ENCODE data around the gene PTEN. TPM values are rescaled to one million over a fixed set of nuclear protein-coding genes. Genes with fewer than 3 reads are reported as not detected.

Gene PTEN
- total and polyA plus RNA-seq, 2 experiments from 2014 or later: 20.8 to 64.0 TPM

DNA sequence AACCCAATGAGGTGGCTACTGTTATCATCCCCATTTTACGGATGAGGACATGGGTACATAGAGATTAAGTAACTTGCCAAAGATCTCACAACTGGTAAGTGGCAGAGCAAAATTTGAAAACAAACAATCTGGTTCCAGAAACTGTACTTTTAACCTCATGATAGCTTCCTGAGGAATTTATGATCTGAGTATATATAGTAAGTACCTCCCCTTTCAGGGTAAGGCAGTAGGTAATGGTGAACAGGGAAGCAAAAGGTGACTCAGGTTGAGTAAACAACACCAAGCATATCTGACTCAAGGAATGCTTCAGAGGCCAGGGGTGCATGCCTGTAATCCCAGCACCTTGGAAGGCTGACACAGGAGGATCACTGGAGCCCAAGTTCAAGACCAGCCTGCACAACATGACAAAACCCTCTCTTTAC is 21.2 kb upstream of the PTEN start (continued):
- no peak for TF ChIP-seq CTCF (conservative IDR thresholded peaks at IDR 0.05; ENCODE audit: low read depth in 2 of 2)
- no peak for TF ChIP-seq NANOG (IDR thresholded peaks at IDR 0.05; ENCODE audit: borderline replicate concordance)
- TF ChIP-seq POLR2AphosphoS5 (IDR thresholded peaks at IDR 0.05; ENCODE audit: low read depth): no peak
- TF ChIP-seq CREB1 (CRISPR knock-in tag; IDR thresholded peaks at IDR 0.05; ENCODE audit: low read depth): no peak
- no peak for TF ChIP-seq STAT1 (IDR thresholded peaks at IDR 0.05; ENCODE audit: unreplicated experiment)
- TF ChIP-seq JUNB (IDR thresholded peaks at IDR 0.05; ENCODE audit: unreplicated experiment): no peak
- TF ChIP-seq, protein P1, sequence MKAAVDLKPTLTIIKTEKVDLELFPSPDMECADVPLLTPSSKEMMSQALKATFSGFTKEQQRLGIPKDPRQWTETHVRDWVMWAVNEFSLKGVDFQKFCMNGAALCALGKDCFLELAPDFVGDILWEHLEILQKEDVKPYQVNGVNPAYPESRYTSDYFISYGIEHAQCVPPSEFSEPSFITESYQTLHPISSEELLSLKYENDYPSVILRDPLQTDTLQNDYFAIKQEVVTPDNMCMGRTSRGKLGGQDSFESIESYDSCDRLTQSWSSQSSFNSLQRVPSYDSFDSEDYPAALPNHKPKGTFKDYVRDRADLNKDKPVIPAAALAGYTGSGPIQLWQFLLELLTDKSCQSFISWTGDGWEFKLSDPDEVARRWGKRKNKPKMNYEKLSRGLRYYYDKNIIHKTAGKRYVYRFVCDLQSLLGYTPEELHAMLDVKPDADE (IDR thresholded peaks at IDR 0.05): no peak
- no peak for TF ChIP-seq ZNF114 (CRISPR knock-in tag; IDR thresholded peaks at IDR 0.05)
- TF ChIP-seq REST (IDR thresholded peaks at IDR 0.05; ENCODE audit: unreplicated experiment): no peak

DNA sequence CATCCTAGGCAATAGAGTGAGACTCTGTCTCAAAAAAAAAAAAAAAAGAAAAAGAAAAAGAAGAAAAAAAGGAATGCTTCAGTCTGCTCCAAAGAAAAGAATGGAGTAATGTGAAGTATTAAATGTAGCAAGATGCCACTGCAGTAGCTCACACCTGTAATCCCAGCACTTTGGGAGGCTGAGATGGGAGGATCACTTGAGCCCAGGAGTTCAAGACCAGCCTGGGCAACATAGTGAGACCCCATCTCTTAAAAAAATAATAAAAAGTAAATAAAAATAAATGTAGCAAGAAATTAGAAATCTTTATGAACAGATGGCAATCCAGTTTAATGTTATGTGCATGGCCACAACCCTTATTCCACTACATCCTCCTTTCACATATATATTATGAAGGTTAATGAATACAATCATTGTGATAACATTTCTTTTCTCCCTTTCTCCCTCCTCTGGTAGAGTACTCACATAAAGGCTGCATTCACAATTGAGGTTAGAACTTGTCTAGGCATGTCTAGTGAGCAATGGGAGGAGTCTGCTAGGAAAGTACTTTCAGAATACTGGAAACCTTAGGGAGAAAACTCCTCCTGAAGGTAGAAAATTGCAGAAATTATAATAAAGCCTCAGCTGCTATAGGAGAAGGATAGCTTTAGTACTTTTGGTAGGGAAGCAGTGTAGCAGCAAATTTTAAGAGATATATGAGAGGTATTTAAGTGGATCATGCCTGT is 20.5 kb upstream of the PTEN start:
- Mint-ChIP-seq H3K36me3 (ENCODE audit: low read depth) (no peaks in the 10 kb centered on the region), H3K4me3 (no peak overlapping the region), H3K27me3 (ENCODE audit: insufficient read depth, low read depth, poor library complexity) (no peaks in the 10 kb centered on the region), H3K9me3 (no peaks in the 10 kb centered on the region), H3K4me1 (no peaks in the 10 kb centered on the region), H3K27ac (peak overlapping the region; percentile 23; the same call in 1 of the 2 replicates)
- peak; percentile 15 for DNase-seq (ENCODE audit: low spot score)
- Histone ChIP-seq H3F3A (replicated peaks; ENCODE audit: low read depth) (no peaks in the 10 kb centered on the region), H3K27ac (ENCODE audit: low read depth) (no peak overlapping the region), H4K20me1 (replicated peaks; ENCODE audit: insufficient read depth) (no peaks in the 10 kb centered on the region), H3K4me1 (ENCODE audit: insufficient read depth) (no peaks in the 10 kb centered on the region), H3K27me3 (ENCODE audit: insufficient read depth) (no peaks in the 10 kb centered on the region), H3K4me3 (no peak overlapping the region), H2AFZ (no peak overlapping the region), H3K9me2 (ENCODE audit: insufficient read depth) (no peaks in the 10 kb centered on the region), H3K36me3 (ENCODE audit: insufficient read depth) (no peaks in the 10 kb centered on the region), H3K4me2 (no peak overlapping the region), H3K79me2 (replicated peaks; ENCODE audit: insufficient read depth) (no peaks in the 10 kb centered on the region)
- ATAC-seq: no peak
- TF ChIP-seq ZNF114 (CRISPR knock-in tag; IDR thresholded peaks at IDR 0.05): no peak
- no peak for TF ChIP-seq EZH2phosphoT487 (IDR thresholded peaks at IDR 0.05; ENCODE audit: unreplicated experiment)
- TF ChIP-seq JUNB (IDR thresholded peaks at IDR 0.05; ENCODE audit: unreplicated experiment): no peak
- no peak for TF ChIP-seq NANOG (IDR thresholded peaks at IDR 0.05; ENCODE audit: borderline replicate concordance)
- TF ChIP-seq POLR2AphosphoS5 (IDR thresholded peaks at IDR 0.05; ENCODE audit: low read depth): no peak
- TF ChIP-seq CREB1 (CRISPR knock-in tag; IDR thresholded peaks at IDR 0.05; ENCODE audit: low read depth): no peak
- no peak for TF ChIP-seq ZNF331 (CRISPR knock-in tag; IDR thresholded peaks at IDR 0.05; ENCODE audit: low read depth)
- TF ChIP-seq, protein P1 (IDR thresholded peaks at IDR 0.05): no peak
- no peak for TF ChIP-seq CTCF (conservative IDR thresholded peaks at IDR 0.05; ENCODE audit: low read depth in 2 of 2)

Measured in GM23338 (cell line).